ENCODE results near the gene UPF1.

GRCh38 chr19:18843960-18844359 lies 12.2 kb downstream of the UPF1 start:
- TF ChIP-seq CTCF (IDR thresholded peaks at IDR 0.05) (no peak), POLR2AphosphoS5 (IDR thresholded peaks at IDR 0.05) (no peak)
